ENCODE data around the gene ZACN. TPM values are rescaled to one million over a fixed set of nuclear protein-coding genes. Genes with fewer than 3 reads are reported as not detected.

Gene ZACN
- polyA plus RNA-seq, 1 donor from 2014 or later, result not detected

DNA sequence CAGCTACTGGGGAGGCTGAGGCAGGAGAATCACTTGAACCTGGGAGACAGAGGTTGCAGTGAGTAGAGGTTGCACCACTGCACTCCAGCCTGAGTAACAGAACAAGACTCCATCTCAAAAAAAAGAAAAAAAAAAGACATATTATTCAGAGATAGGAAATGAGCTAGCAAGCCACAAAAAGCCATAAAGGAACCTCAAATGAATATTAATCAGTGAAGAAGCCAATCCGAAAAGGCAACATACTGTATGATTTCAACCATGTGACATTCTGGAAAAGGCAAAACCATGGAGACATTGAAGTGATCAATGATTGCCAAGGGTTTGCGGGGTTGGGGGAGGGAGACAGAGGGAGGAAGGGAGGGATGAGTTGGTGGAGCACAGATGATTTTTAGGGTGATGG, 33.0 kb downstream of the ZACN start:
- no peaks in the 10 kb centered on the region for H3K27me3 ChIP-seq (ENCODE audit: insufficient read depth, low read depth, low read length)
- no peak overlapping the region for H2AFZ ChIP-seq (ENCODE audit: low read depth, low read length)
- no peak overlapping the region for H3K4me3 ChIP-seq (ENCODE audit: low read length)
- H3K9ac ChIP-seq (ENCODE audit: low read length), result no peak overlapping the region
- no peaks in the 10 kb centered on the region for H3K9me3 ChIP-seq (ENCODE audit: low read length)
- no peaks in the 10 kb centered on the region for H3K79me2 ChIP-seq (replicated peaks; ENCODE audit: insufficient read depth, low read length)
- H4K20me1 ChIP-seq (ENCODE audit: insufficient read depth), result no peaks in the 10 kb centered on the region
- H3K27ac ChIP-seq (ENCODE audit: low read length), result no peak overlapping the region
- no peaks in the 10 kb centered on the region for H3K36me3 ChIP-seq (ENCODE audit: insufficient read depth, low read length)
- H3F3A ChIP-seq (ENCODE audit: insufficient read depth, low read length, poor library complexity, severe bottlenecking), result no peaks in the 10 kb centered on the region
- H3K9me2 ChIP-seq (ENCODE audit: insufficient read depth, low read length), result no peaks in the 10 kb centered on the region
- H3K4me2 ChIP-seq (ENCODE audit: low read length), result no peak overlapping the region
- TF ChIP-seq, protein P1, sequence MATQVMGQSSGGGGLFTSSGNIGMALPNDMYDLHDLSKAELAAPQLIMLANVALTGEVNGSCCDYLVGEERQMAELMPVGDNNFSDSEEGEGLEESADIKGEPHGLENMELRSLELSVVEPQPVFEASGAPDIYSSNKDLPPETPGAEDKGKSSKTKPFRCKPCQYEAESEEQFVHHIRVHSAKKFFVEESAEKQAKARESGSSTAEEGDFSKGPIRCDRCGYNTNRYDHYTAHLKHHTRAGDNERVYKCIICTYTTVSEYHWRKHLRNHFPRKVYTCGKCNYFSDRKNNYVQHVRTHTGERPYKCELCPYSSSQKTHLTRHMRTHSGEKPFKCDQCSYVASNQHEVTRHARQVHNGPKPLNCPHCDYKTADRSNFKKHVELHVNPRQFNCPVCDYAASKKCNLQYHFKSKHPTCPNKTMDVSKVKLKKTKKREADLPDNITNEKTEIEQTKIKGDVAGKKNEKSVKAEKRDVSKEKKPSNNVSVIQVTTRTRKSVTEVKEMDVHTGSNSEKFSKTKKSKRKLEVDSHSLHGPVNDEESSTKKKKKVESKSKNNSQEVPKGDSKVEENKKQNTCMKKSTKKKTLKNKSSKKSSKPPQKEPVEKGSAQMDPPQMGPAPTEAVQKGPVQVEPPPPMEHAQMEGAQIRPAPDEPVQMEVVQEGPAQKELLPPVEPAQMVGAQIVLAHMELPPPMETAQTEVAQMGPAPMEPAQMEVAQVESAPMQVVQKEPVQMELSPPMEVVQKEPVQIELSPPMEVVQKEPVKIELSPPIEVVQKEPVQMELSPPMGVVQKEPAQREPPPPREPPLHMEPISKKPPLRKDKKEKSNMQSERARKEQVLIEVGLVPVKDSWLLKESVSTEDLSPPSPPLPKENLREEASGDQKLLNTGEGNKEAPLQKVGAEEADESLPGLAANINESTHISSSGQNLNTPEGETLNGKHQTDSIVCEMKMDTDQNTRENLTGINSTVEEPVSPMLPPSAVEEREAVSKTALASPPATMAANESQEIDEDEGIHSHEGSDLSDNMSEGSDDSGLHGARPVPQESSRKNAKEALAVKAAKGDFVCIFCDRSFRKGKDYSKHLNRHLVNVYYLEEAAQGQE (IDR thresholded peaks at IDR 0.05; ENCODE audit: borderline replicate concordance), result no peak
- TF ChIP-seq, protein P2, sequence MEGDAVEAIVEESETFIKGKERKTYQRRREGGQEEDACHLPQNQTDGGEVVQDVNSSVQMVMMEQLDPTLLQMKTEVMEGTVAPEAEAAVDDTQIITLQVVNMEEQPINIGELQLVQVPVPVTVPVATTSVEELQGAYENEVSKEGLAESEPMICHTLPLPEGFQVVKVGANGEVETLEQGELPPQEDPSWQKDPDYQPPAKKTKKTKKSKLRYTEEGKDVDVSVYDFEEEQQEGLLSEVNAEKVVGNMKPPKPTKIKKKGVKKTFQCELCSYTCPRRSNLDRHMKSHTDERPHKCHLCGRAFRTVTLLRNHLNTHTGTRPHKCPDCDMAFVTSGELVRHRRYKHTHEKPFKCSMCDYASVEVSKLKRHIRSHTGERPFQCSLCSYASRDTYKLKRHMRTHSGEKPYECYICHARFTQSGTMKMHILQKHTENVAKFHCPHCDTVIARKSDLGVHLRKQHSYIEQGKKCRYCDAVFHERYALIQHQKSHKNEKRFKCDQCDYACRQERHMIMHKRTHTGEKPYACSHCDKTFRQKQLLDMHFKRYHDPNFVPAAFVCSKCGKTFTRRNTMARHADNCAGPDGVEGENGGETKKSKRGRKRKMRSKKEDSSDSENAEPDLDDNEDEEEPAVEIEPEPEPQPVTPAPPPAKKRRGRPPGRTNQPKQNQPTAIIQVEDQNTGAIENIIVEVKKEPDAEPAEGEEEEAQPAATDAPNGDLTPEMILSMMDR (IDR thresholded peaks at IDR 0.05; ENCODE audit: poor library complexity, severe bottlenecking), result no peak
- TF ChIP-seq POLR2AphosphoS5 (IDR thresholded peaks at IDR 0.05), result no peak
- TF ChIP-seq TAF1 (IDR thresholded peaks at IDR 0.05; ENCODE audit: low read depth), result no peak
- TF ChIP-seq EP300 (conservative IDR thresholded peaks at IDR 0.05; ENCODE audit: poor library complexity, severe bottlenecking), result no peak
- TF ChIP-seq EZH2 (IDR thresholded peaks at IDR 0.05; ENCODE audit: borderline replicate concordance, insufficient read depth, low read length, poor library complexity, severe bottlenecking), result no peak
- no peak for TF ChIP-seq RAD21 (conservative IDR thresholded peaks at IDR 0.05)

DNA sequence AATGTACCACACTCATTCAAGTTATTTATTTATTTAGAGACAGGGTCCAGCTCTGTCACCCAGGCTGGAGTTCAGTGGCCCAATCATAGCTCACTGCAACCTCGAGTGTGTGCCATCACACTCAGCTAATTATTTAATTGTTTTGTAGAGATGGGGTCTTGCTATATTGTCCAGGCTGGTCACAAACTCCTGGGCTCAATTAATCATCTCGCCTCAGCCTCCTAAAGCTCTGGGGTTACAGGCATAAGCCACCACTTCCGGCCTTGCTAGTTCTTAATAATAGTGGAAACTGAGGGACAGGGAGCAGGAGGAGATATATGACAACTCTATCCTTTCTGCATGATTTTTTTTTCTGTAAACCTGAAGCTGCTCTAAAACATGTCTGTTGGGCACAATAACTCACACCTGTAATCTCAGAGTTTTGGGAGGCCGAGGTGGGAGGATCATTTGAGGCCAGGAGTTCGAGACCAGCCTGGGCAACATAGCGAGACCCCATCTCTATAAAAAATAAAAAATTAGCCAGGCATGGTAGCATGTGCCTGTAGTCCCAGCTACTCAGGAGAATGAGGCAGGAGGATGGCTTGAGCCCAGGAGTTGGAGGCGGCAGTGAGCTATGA, 36.3 kb downstream of the ZACN start:
- H3K79me2 ChIP-seq (replicated peaks; ENCODE audit: insufficient read depth, low read length), result no peaks in the 10 kb centered on the region
- H3K4me2 ChIP-seq (ENCODE audit: low read length), result no peak overlapping the region
- TF ChIP-seq SMC3 (conservative IDR thresholded peaks at IDR 0.05; ENCODE audit: poor library complexity) (no peak), TAF1 (IDR thresholded peaks at IDR 0.05; ENCODE audit: low read depth) (no peak), EP300 (conservative IDR thresholded peaks at IDR 0.05; ENCODE audit: poor library complexity, severe bottlenecking) (no peak), POLR2AphosphoS5 (IDR thresholded peaks at IDR 0.05) (no peak), RAD21 (conservative IDR thresholded peaks at IDR 0.05) (no peak), MXI1 (conservative IDR thresholded peaks at IDR 0.05; ENCODE audit: poor library complexity, severe bottlenecking) (no peak), EZH2 (IDR thresholded peaks at IDR 0.05; ENCODE audit: borderline replicate concordance, insufficient read depth, low read length, poor library complexity, severe bottlenecking) (no peak)
- TF ChIP-seq, protein P1 (IDR thresholded peaks at IDR 0.05; ENCODE audit: borderline replicate concordance), result no peak
- TF ChIP-seq, protein P2 (IDR thresholded peaks at IDR 0.05; ENCODE audit: poor library complexity, severe bottlenecking), result no peak
- no peaks in the 10 kb centered on the region for H3K36me3 ChIP-seq (ENCODE audit: insufficient read depth, low read length)
- no peak overlapping the region for H3K4me3 ChIP-seq (ENCODE audit: low read length)
- H4K20me1 ChIP-seq (ENCODE audit: insufficient read depth), result no peaks in the 10 kb centered on the region
- H3K27me3 ChIP-seq (ENCODE audit: insufficient read depth, low read depth, low read length), result no peaks in the 10 kb centered on the region
- no peaks in the 10 kb centered on the region for H3F3A ChIP-seq (ENCODE audit: insufficient read depth, low read length, poor library complexity, severe bottlenecking)
- no peak overlapping the region for H2AFZ ChIP-seq (ENCODE audit: low read depth, low read length)
- no peaks in the 10 kb centered on the region for H3K9me3 ChIP-seq (ENCODE audit: low read length)
- H3K9me2 ChIP-seq (ENCODE audit: insufficient read depth, low read length), result no peaks in the 10 kb centered on the region
- H3K9ac ChIP-seq (ENCODE audit: low read length), result no peak overlapping the region
- no peak overlapping the region for H3K27ac ChIP-seq (ENCODE audit: low read length)

Data from neural cell (in vitro differentiated cells).